HL-60 (cell line): Measurements from ENCODE around the gene TRAP1.
A peak's percentile ranks its signal among the peaks of the same experiment; 100 is the strongest.

ENCODE experiments used
- DNase-seq, 2 experiments: peaks; one replicate each; pipeline ENCODE4 v3.0.0-alpha.2; 2010 to 2020; ENCODE audit warnings: low read depth in 1 of 2, low spot score in 1 of 2
- H3K27ac ChIP-seq: fragments of 250-450 bp; sonication (Bioruptor Pico); replicated peaks from 2 replicates; pipeline ENCODE4 v1.5.1; 2020; ENCODE audit warnings: mild to moderate bottlenecking, moderate library complexity
- H3K27me3 ChIP-seq: fragments of 250-450 bp; sonication (Bioruptor Pico); 2 replicates; pipeline ENCODE4 v1.5.1; 2021; ENCODE audit warnings: mild to moderate bottlenecking, moderate library complexity; ENCODE audit not compliant: insufficient read depth, poor library complexity, severe bottlenecking
- H3K4me3 ChIP-seq: replicated peaks from 2 replicates; pipeline ENCODE4 v1.5.1; 2011; ENCODE audit warnings: mild to moderate bottlenecking, control low read depth, low read length; ENCODE audit not compliant: insufficient read depth
- GABPA ChIP-seq: IDR thresholded peaks from 2 replicates; pipeline ENCODE4 v1.6.1; 2012; ENCODE audit warnings: low read depth
- POLR2AphosphoS5 ChIP-seq: IDR thresholded peaks from 2 replicates; pipeline ENCODE4 v1.6.1; 2012; ENCODE audit warnings: low read depth
- SPI1 ChIP-seq: IDR thresholded peaks from 2 replicates; pipeline ENCODE4 v1.6.1; 2012; ENCODE audit warnings: low read depth, mild to moderate bottlenecking, borderline replicate concordance
- TF ChIP-seq, protein P1 (sequence below): IDR thresholded peaks from 2 replicates; pipeline ENCODE4 v1.6.1; 2012; ENCODE audit warnings: low read depth; ENCODE audit not compliant: insufficient replicate concordance
- TF ChIP-seq, protein P2 (sequence below): IDR thresholded peaks from one replicate; pipeline ENCODE4 v1.5.1; 2011; ENCODE audit warnings: low read length, control low read depth, inconsistent platforms; ENCODE audit not compliant: insufficient read depth

Gene TRAP1

DNA sequence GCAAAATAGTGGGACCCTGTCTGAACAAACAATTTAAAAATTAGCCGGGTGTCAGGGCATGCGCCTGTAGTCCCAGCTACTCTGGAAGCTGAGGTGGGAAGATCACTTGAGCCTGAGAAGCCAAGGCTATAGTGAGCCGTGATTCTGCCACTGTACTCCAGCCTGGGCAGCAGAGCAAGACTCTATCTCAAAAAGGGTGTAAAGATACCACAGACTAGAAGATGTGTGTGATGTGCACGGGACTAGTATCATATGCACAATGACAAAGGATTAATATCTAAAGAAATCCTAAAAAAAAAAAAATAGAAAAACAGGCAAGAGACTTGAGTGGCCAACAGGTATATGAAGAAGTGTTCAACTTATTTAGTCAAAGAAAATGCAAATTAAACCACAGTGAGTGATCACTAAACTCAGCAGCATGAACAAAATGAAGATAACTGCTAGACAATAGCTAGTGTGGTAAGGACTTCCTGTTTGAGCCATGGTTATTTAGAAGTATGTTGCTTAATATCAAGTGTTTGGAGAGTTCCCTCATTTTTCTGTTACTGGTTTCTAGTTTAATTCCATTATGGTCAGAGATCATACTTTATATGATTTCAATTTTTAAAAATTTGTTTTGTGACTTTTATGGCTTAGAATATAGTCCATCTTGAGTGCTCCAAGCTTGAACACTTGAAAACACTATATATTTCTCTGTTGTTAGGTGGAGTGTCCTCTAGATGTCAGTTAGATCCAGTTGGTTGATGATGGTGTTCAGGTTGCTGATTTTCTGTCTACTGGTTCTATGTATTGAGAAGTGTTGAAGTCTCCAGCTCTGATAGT lies 91.2 kb downstream of the TRAP1 start:
- DNase-seq, result peak; percentile 34 to 58
- H3K4me3 ChIP-seq, result no peak overlapping the region
- peak overlapping the region; percentile 73 for H3K27ac ChIP-seq
- TF ChIP-seq, protein P1, sequence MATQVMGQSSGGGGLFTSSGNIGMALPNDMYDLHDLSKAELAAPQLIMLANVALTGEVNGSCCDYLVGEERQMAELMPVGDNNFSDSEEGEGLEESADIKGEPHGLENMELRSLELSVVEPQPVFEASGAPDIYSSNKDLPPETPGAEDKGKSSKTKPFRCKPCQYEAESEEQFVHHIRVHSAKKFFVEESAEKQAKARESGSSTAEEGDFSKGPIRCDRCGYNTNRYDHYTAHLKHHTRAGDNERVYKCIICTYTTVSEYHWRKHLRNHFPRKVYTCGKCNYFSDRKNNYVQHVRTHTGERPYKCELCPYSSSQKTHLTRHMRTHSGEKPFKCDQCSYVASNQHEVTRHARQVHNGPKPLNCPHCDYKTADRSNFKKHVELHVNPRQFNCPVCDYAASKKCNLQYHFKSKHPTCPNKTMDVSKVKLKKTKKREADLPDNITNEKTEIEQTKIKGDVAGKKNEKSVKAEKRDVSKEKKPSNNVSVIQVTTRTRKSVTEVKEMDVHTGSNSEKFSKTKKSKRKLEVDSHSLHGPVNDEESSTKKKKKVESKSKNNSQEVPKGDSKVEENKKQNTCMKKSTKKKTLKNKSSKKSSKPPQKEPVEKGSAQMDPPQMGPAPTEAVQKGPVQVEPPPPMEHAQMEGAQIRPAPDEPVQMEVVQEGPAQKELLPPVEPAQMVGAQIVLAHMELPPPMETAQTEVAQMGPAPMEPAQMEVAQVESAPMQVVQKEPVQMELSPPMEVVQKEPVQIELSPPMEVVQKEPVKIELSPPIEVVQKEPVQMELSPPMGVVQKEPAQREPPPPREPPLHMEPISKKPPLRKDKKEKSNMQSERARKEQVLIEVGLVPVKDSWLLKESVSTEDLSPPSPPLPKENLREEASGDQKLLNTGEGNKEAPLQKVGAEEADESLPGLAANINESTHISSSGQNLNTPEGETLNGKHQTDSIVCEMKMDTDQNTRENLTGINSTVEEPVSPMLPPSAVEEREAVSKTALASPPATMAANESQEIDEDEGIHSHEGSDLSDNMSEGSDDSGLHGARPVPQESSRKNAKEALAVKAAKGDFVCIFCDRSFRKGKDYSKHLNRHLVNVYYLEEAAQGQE, result no peak
- no peak for TF ChIP-seq POLR2AphosphoS5
- TF ChIP-seq SPI1, result peak; percentile 78
- no peak for TF ChIP-seq GABPA
- TF ChIP-seq, protein P2, sequence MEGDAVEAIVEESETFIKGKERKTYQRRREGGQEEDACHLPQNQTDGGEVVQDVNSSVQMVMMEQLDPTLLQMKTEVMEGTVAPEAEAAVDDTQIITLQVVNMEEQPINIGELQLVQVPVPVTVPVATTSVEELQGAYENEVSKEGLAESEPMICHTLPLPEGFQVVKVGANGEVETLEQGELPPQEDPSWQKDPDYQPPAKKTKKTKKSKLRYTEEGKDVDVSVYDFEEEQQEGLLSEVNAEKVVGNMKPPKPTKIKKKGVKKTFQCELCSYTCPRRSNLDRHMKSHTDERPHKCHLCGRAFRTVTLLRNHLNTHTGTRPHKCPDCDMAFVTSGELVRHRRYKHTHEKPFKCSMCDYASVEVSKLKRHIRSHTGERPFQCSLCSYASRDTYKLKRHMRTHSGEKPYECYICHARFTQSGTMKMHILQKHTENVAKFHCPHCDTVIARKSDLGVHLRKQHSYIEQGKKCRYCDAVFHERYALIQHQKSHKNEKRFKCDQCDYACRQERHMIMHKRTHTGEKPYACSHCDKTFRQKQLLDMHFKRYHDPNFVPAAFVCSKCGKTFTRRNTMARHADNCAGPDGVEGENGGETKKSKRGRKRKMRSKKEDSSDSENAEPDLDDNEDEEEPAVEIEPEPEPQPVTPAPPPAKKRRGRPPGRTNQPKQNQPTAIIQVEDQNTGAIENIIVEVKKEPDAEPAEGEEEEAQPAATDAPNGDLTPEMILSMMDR, result no peak
- H3K27me3 ChIP-seq, result no peaks in the 10 kb centered on the region

- H3K4me3 ChIP-seq, result no peak overlapping the region
- TF ChIP-seq GABPA (no peak), SPI1 (no peak), POLR2AphosphoS5 (no peak)
- TF ChIP-seq, protein P2, result no peak
- TF ChIP-seq, protein P1, result no peak
- no peaks in the 10 kb centered on the region for H3K27me3 ChIP-seq
- peak overlapping the region; percentile 73 for H3K27ac ChIP-seq
- DNase-seq, result no peak
Measured at GRCh38 chr16:3625331-3625730, 92.0 kb downstream of the TRAP1 start.

DNA sequence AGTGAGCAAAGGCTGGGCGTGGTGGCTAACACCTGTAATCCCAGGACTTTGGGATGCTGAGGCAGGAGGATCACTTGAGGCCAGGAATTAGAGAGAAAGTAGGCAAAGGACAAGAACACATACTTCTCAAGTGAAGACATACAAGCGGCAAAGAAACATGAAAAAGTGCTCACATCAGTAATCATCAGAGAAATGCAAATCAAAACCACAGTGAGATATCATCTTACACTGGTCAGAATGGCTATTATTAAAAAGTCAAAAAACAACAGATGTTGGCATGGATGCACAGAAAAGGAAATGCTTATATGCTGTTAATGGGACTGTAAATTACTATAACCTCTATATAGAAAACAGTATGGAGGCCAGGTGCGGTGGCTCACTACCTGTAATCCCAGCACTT lies 93.7 kb downstream of the TRAP1 start:
- Histone ChIP-seq H3K4me3 (no peak overlapping the region), H3K27ac (no peak overlapping the region), H3K27me3 (no peaks in the 10 kb centered on the region)
- TF ChIP-seq POLR2AphosphoS5 (no peak), GABPA (no peak), SPI1 (no peak)
- TF ChIP-seq, protein P1, result no peak
- TF ChIP-seq, protein P2, result no peak
- DNase-seq, result no peak
